ENCODE data around the gene SH3BP4.

The SH3BP4 gene, protein sequence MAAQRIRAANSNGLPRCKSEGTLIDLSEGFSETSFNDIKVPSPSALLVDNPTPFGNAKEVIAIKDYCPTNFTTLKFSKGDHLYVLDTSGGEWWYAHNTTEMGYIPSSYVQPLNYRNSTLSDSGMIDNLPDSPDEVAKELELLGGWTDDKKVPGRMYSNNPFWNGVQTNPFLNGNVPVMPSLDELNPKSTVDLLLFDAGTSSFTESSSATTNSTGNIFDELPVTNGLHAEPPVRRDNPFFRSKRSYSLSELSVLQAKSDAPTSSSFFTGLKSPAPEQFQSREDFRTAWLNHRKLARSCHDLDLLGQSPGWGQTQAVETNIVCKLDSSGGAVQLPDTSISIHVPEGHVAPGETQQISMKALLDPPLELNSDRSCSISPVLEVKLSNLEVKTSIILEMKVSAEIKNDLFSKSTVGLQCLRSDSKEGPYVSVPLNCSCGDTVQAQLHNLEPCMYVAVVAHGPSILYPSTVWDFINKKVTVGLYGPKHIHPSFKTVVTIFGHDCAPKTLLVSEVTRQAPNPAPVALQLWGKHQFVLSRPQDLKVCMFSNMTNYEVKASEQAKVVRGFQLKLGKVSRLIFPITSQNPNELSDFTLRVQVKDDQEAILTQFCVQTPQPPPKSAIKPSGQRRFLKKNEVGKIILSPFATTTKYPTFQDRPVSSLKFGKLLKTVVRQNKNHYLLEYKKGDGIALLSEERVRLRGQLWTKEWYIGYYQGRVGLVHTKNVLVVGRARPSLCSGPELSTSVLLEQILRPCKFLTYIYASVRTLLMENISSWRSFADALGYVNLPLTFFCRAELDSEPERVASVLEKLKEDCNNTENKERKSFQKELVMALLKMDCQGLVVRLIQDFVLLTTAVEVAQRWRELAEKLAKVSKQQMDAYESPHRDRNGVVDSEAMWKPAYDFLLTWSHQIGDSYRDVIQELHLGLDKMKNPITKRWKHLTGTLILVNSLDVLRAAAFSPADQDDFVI

DNA sequence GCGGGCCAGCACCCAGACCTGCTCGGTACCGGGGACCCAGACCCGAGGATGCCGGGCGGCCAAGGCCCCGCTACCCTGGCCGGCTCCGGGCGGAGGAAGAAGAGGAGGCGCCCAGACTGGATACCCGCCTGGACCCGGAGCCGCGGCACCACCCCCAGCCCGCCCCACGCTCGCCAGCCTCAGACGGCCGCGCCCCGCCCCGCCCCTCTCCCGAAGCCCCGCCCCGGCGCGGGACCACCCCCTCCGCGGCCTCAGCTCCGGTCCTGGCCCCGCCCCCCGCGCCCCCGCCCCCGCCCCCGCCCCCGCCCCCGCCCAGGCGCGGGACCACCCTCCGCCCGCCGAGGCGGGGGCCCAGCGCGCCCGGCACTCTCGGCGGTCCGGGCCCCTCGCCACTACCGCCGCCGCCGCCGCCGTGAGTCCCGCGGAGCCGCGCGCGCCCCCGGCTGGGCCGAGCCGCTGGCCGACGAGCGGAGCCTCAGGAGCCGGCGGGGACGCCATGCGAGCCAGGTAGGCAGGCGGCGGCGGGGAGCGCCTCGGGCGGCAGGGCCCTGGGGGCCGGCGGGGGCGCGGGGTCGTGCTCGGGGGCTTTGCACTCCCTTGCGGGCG lies at the start of gene SH3BP4:
Gene SH3BP4 (plus strand): TSS at position 354 of the 606 bp plus-strand sequence. CDS start 82,986 bp downstream, outside the sequence.
- DNase-seq (ENCODE audit: low spot score), result no peak

DNA sequence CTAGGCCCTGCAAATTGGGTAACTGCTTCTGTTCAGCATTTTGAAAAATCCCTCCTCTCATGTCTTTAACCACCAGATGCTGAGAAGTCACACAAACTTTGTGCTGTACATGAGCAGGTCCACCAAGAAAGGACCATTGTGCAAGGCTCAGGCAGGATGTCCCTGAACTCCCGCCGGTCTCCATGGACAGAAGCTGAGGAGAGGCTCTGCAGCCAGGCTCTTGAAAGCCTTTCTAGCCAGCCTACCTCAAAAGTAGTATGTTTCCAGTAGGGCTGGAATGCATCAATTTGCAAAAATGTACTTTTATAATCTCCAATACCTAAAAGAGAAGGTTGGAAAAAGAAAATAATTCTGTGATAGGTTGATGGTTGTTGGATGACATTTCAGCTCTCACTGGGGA lies 47.0 kb upstream of the SH3BP4 start:
- DNase-seq (ENCODE audit: low spot score), result no peak

DNA sequence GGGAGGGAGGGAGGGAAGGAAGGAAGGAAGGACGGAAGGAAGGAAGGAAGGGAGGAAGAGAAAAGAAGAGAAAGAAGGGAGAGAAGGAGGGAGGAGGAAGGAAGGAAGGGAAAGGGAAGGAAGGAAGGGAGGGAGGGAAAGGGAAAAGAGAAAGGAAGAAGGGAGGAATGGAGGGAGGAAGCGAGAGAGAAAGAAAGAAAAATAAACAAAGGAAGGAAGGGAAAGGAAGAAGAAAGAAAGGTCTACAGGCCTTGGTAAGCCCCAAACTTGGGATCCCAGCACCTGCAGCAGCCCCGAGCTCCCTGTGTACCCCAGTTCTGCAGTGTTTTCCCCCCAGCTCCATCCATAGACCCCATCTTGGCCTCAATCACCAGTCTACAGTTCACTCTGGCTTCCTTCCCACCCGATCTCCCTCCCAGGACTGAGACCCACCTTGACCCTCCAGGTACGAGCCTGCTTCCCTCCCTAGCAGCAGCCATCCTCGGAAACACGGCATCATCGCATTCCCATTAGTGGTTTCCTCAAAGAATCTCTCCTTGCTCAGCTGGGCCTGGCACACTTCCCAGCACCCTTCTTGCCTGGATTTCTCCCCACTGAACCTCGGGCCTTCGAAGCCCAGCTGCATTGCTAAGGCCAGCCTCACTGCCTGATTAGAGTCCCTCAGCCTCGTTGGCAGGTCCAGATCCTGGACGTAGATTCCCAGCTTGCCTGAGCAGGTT lies 46.1 kb upstream of the SH3BP4 start:
- no peak for DNase-seq (ENCODE audit: low spot score)

DNA sequence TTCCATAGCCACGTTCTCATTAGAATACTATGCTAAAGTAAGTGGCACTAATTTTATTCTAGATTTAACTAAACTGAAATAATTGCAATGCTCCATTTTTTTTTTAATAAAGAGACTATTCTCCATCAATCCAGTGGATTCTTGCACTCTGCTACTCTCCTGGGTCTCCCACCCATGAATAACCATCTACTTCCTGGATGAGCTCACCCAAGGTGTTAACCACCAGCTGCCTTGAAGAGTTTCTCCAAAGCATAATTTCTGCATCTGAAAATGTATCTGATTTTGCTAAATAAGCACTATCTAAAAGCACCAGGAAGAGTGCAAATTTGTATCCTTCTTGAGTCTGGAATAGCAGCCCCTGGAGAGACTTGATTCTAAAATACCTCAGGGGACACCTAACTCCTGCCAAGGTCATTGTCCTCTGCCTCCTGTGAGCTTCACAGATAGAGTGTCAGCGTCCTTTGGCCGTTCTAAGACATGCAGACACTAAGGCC lies 41.6 kb upstream of the SH3BP4 start:
- no peak for DNase-seq (ENCODE audit: low spot score)

DNA sequence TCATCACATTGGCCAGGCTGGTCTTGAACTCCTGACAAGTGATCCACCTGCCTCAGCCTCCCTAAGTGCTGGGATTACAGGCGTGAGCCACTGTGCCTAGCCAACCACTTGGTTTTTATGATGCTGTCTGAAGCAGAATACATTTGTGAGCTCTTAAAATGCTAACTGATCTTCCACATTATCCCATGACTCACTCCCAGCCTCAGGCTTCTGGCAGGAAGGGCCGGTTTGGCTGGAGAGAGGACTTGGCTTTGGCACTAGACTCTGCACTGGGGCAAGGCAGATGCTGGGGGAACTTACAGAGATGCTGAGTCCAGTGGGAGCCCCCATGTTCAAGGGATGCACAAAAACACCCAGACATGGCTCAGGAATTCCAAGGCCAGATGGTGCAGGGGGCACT lies 40.5 kb upstream of the SH3BP4 start:
- DNase-seq (ENCODE audit: low spot score), result no peak

DNA sequence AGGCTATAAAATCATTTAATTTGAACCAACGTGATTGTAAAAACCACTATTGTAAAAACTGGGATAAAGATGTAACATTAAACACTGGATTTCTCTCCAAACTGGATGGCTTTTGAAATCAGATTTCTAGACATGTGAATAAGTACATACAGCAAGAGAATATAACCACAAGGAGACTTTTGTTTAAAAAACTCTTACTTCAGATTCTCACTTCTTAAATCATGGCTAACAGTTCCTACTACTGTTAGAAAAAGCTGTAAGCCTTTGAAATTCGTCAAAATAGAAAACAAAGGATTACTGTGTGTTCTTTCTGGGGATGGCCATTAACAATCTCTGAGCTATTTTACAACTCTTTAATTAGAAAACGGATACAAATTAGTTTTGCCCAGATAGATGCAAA lies 39.4 kb upstream of the SH3BP4 start:
- DNase-seq (ENCODE audit: low spot score), result no peak

DNA sequence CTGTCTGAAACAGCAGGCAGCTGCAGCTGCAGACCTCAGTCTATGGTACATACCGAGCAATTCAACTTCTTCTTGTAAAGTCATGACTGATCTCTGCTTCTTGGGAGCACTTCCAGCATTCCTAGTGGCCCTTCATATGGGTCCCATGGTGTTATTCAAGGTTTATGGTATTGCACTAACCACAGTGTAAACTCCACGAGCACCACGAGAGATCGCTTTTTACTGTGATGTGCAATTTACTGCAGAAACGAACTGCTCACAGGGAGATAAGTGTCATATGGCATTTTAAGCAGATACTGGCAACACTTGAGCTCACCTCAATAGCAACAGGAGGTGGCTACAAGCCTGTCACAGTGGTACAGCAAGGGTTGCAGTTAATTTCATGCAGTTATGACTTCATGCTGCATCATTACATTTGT lies 38.6 kb upstream of the SH3BP4 start:
- no peak for DNase-seq (ENCODE audit: low spot score)

DNA sequence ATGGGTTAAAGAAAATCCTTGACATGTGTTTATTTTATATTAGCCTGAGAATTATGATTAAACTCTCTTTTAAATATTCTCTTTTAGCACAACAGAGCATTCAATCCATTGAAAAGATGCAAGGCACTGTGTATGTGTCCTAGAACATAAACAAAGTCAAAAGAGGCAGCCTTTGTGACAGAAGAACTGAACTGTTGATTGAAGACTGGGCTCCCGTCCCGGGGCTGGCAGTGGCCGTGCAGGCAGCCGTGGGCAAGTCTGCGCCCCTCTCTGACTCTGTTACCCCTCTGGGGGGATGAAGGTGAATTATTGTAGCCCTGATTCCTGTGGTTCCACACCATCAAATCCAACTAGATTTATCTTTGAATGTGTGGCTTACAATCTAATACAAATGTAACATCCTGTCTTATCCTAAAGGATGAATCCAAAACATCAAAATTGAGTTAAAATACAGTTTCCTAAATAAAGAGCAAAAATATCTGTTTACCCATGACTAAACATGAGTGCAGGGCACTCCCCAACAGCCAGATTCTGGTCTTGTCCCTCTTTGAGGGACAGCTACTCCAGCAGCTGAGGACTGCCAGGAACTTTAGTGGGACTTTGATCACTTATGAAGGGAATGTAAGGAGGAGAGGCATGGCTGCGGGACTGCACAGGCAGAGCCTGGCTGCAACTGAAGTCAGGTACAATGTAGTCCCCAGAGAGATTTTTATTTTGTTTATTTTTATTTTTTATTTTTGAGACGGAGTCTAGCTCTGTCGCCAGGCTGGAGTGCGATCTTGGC lies 37.3 kb upstream of the SH3BP4 start:
- no peak for DNase-seq (ENCODE audit: low spot score)

DNA sequence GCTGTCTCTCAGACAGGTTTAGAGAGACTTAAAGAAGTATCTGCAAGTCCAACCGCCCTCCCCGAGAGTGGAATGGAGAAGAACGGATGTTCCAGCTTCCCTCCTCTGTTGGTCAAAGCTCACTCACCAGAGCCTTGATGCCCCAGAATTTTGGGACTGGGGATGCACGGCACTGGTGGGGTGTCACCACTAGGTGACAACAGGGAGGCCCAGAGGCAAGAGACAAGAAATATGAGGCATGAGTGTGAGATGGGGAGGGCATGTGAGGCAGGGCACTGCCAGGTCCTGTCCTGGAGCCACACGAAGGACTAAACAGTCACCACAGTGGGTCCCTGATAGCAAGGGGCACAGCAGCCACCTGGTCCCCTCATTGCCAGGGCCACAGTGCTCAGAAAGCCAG lies 35.1 kb upstream of the SH3BP4 start:
- DNase-seq (ENCODE audit: low spot score), result no peak

DNA sequence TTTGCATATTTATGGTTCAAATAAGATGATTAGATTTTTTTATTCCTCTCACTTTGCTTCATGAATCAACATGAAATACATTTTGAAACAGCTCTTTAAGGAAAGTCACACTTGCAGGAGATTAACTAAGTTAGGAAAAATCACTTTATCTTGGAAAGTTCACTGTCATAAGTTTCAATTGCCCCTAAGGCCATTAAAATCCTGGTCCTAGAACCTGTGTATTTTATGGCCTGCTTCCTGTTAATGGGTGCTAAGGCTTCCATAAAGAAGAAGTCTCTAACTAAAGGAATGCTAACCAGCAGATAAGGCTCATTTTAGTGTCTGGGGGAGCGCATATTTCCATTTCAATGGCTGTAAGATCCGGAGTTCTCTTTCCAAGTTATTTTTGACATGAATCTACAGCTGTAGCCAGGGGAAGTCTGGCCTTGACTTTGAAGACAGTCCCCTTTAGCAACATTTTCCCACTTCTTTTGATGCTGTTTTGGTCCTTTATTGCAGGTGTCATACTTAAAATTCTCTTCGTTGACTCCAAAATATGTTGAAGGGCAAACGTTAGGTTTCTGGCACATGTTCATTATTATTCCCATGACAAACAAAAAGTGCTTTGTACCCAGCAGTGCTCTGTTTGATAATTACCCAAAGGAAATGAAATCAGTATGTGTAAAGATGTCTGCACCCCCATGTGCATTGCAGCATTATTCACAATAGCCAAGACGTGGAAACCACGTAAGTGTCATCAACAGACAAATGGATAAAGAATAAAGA lies 34.4 kb upstream of the SH3BP4 start:
- no peak for DNase-seq (ENCODE audit: low spot score)

DNA sequence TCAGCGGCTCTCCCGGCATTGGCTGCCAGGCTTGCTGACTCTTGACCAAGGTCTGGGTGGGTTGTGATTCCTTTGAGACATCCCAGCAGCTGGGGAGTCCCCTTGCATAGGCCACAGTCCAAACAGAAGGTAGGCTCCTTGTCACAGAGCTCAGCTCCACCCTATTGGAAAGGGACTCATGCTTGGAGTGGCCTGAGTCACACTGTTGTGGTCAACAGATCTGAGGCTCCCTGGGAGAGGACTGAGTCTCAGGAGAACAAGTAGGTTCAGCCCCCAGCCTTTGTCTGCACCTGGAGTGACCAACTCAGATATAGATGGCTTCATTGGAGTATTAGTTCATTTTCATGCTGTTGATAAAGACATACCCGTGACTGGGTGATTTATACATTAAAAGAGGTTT lies 32.1 kb upstream of the SH3BP4 start:
- no peak for DNase-seq (ENCODE audit: low spot score)

DNA sequence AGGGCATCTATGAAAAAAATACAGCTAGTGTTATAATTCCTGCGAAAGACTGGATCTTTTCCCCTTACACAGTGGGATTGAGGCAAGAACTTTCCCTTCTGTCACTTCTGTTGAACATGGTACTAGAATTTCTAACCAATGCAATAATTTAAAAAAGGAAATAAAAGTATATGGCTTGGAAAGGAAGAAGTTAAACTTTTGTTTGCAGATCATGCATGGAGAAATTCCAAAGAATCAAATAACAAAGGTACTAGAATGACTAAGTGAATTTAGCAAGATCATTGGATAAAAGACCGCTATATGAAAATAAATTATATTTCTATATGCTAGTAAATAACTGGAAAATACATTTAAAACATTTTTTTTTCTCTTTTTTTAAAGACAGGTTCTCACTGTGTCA lies 31.0 kb upstream of the SH3BP4 start:
- no peak for DNase-seq (ENCODE audit: low spot score)

DNA sequence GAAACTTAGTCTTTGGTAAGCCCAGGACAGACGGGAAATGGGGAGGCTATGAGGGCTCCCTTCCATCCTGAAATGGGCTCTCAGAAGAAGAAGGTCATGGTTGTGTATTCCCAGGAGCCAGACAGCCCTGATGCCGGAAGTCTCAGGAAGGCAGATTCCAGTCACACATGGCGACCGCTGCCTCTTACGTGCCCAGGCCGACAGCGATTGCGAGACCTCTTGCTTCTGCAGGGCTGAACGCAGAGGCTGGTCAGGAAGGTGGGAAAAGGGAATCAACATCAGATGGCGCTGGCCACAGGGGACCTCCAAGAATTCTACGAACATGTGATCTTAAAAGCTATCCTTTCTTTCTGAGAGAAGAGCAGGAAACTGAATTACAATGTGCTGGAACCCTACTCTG lies 22.8 kb upstream of the SH3BP4 start:
- no peak for DNase-seq (ENCODE audit: low spot score)

DNA sequence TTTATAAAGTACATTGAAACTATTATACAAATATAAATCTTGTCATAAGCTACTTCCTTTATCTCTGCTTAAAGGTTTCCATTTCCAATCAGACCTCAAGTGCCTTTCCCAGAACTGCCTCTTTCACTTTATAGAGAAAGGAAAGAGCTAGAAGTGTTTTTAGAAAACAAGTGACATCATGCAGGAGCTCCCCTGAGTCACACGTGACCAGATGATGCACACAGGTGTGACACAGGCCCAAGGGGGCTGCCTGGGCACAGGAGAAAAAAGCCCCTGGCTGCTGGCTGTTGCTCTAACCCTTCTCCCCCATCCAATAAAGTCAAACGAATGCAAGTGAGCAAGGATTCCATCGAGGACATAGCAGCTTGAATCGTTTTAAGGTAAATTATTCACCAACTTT lies 21.4 kb upstream of the SH3BP4 start:
- DNase-seq (ENCODE audit: low spot score), result no peak

DNA sequence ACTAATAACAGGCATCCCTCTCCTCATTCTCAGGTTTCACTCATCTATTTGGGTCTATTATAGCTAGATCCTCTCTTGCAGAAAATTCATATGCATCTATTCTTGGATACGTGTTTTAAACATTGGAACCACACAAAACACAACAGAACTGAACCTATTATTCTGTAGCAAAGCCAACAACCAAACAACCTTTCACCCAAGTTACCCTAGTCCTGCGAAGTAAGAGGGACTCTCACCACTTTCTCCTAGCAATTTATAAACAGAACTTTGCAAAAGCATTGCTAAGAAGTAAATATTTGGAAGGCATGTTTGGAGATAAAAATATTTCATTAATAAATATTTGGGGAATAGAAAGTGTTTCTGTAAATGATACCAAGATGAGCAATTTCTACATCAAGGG lies 20.4 kb upstream of the SH3BP4 start:
- DNase-seq (ENCODE audit: low spot score), result no peak

DNA sequence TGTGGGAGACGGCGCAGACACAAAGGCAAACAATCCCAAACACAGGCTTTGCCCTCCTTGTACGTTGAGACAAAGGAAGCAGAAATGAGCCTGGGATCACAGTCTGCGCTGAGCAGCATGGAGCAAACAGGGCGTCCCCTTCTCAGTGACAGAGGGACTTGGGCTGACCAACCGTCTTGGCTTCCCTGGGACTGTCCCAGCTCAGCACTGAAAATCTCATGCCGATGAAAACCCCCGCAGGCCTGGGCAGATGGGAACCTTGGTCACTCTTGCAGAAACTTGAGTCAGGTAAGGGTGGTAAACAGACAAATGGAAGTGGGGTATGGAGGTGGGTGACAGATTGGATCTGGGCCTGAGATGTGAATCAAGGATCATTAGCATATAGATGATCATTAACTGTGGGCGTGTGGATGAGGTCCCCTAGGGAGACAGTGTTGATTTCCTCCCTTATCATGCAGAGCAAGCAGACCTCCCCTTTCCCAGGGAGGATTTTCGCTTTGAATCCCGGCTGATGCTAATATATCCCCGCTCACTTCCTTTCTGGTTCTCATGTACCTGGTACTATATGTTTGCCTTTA lies 19.1 kb upstream of the SH3BP4 start:
- no peak for DNase-seq (ENCODE audit: low spot score)

DNA sequence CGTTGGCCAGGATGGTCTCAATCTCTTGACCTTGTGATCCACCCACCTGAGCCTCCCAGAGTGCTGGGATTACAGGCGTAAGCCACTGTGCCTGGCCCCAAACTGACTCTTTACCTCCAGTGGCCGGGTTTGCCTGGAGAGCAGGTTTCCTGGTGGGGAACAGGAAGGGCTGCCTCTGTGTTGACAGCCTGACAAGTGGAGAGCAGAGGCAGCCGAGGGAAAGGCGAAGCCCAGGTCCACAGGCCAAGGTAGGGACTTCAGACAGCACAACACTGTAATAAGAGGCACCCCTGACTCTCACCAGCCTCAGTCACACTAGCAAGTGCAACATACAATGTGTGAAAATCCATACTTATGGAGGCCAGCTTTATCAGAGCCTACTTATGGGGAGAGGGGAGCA lies 16.5 kb upstream of the SH3BP4 start:
- no peak for DNase-seq (ENCODE audit: low spot score)

DNA sequence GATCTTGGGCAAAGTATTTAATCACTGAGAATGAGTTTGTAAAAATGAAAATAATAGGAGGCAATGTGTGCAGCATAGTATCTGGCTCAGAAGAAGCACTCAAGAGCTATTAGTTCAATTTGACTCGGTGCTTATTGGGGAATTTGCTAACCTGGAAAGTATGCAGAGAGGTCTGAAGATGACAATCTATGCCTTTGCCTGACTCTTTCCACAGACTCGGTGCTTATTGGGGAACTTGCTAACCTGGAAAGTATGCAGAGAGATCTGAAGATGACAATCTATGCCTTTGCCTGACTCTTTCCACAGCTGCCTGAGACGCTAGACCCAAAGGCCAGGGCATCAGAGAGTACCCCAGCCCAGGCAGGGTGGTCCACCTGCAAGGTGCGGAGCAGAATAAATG lies 12.2 kb upstream of the SH3BP4 start:
- no peak for DNase-seq (ENCODE audit: low spot score)

DNA sequence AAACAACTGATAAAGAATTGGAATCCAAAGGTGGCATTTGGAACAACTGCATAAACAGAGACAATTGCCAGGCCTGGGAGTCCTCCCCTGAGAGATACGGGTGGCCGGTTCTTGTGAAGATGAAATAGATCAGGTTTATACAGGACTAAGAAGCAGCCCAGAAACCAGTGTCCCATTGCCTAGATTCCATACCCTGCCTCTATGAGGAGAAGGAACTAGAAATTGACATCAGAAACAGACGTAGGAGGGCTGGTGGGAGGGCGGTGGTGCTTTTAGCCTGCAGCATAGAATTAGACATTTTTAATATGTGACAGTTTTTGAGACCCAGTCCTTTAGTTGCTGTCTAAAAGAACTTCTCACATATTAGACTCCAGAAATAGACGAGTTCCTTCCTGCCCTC lies 11.8 kb upstream of the SH3BP4 start:
- no peak for DNase-seq (ENCODE audit: low spot score)

DNA sequence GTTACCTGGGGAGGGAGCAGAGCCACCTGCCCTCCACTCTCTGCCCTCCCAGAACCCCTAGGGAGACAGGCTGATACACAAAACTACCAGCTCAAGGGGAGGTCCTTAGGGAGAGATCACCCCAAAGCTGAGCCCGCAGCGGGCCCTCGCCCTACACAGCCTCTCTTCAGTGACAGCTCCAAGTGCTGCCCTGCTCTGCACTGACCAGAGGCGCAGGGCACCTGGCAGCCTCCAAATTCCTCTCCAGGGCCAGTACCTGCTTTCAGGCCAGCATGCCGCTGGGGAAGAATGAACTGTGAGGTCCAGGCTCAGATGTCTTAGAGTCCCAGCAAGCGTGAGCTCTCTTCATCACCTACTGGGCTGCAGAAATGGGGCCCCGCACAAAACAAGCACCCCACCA lies 11.3 kb upstream of the SH3BP4 start:
- DNase-seq (ENCODE audit: low spot score), result no peak
